IPS-20b (cell line): ENCODE measurements around the gene PAPPA2.
"Not testable (repeated sequence)": the region's sequence is repeated elsewhere in the genome, so short reads cannot be mapped to it uniquely, and the experiment has no call there.

Experiments used
- H3K27ac ChIP-seq: one replicate; pipeline ENCODE4 v1.5.1; 2013; ENCODE audit warnings: low read length
- H3K27me3 ChIP-seq: 2 replicates; pipeline ENCODE4 v1.6.1; 2013; ENCODE audit warnings: mild to moderate bottlenecking, low read length, inconsistent platforms; ENCODE audit not compliant: insufficient read depth
- H3K36me3 ChIP-seq: 2 replicates; pipeline ENCODE4 v1.6.1; 2013; ENCODE audit warnings: low read depth, mild to moderate bottlenecking, inconsistent platforms, low read length, moderate library complexity; ENCODE audit not compliant: insufficient read depth
- H3K4me1 ChIP-seq: 2 replicates; pipeline ENCODE4 v1.6.1; 2013; ENCODE audit warnings: mild to moderate bottlenecking, control low read depth, inconsistent platforms, low read length, moderate library complexity; ENCODE audit not compliant: insufficient read depth
- H3K4me3 ChIP-seq: 2 replicates; pipeline ENCODE4 v1.5.1; 2013; ENCODE audit warnings: mild to moderate bottlenecking, low read length, inconsistent platforms
- H3K9ac ChIP-seq: 2 replicates; pipeline ENCODE4 v1.6.1; 2013; ENCODE audit warnings: low read depth, mild to moderate bottlenecking, inconsistent platforms, low read length, moderate library complexity
- H3K9me3 ChIP-seq: 2 replicates; pipeline ENCODE4 v1.6.1; 2013; ENCODE audit warnings: mild to moderate bottlenecking, low read depth, low read length, inconsistent platforms; ENCODE audit not compliant: insufficient read depth

PAPPA2 gene

DNA sequence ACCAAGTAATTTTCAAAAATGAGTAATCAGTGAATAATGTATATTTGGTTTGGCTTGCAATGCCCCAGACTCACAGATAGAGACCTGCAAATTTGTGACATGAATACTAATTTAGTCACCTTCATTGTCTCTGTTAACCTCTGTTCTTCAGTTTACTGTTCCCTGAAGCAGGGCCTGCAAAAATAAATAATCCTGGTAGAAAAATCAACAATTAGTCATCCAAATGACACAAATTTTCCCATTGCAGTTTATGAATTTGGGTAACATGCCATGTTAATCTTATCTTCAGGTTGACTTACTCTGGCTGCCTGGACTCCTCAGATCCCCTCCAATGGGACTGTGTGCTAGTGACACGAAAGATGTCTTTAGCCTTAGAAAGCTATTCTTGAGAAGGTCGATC, 289.5 kb downstream of the PAPPA2 start:
- H3K27ac ChIP-seq, result no peak overlapping the region
- H3K36me3 ChIP-seq, result no peaks in the 10 kb centered on the region
- no peaks in the 10 kb centered on the region for H3K4me1 ChIP-seq
- H3K9ac ChIP-seq, result no peak overlapping the region
- H3K9me3 ChIP-seq, result no peaks in the 10 kb centered on the region
- H3K4me3 ChIP-seq, result no peak overlapping the region
- no peaks in the 10 kb centered on the region for H3K27me3 ChIP-seq

DNA sequence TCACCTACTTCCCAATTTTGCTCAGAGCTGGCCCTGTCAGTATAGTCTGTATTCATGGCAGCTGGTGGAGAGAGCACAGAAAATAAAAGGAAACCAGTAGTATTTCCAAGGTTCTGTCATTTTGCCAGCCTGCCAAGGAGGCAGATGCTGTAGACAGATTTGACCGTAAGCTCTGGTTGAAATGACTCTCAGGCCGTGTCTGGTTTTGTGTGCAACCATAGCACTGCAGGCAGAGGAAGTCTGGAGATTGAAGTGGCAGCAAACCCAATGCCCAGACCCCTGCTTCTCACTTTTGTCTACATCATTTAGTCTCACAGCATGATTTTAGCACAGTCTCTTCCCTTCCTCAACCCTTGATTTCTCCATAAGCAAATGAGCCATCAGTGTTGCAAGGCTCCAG, 291.7 kb downstream of the PAPPA2 start:
- no peaks in the 10 kb centered on the region for H3K9me3 ChIP-seq
- no peak overlapping the region for H3K4me3 ChIP-seq
- no peaks in the 10 kb centered on the region for H3K36me3 ChIP-seq
- H3K4me1 ChIP-seq, result no peaks in the 10 kb centered on the region
- no peak overlapping the region for H3K9ac ChIP-seq
- H3K27me3 ChIP-seq, result no peaks in the 10 kb centered on the region
- no peak overlapping the region for H3K27ac ChIP-seq

DNA sequence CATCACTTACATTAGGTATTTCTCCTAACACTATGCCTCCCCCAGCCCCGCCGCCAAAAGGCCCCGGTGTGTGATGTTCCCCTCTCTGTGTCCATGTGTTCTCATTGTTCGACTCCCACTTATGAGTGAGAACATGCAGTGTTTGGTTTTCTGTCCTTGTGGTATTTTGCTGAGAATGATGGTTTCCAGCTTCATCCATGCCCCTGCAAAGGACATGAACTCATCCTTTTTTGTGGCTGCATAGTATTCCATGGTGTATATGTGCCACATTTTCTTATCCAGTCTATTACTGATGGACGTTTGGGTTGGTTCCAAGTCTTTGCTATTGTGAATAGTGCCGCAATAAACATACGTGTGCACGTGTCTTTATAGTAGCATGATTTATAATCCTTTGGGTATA, 293.8 kb downstream of the PAPPA2 start:
- not testable (repeated sequence) for H3K9ac ChIP-seq, H3K36me3 ChIP-seq, H3K27ac ChIP-seq, H3K4me1 ChIP-seq, H3K9me3 ChIP-seq, H3K4me3 ChIP-seq, H3K27me3 ChIP-seq

DNA sequence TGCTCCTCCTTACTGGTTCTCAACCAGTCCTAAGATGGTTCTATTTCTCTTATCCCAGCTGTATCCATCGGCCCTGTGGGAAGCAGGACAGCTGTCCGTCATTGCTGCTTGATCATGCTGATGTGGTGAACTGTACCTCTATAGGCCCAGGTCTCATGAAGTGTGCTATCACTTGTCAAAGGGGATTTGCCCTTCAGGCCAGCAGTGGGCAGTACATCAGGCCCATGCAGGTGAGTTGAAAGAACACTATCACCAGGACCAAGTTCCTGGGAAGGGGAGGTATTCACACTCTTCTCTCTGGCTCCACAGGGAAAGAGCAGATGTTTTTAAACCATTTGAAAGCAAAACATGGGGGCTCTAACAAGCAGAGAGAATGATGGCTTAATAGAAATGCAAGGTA, 302.6 kb downstream of the PAPPA2 start:
- no peaks in the 10 kb centered on the region for H3K9me3 ChIP-seq
- H3K27ac ChIP-seq, result no peak overlapping the region
- H3K27me3 ChIP-seq, result no peaks in the 10 kb centered on the region
- no peak overlapping the region for H3K9ac ChIP-seq
- no peaks in the 10 kb centered on the region for H3K36me3 ChIP-seq
- no peak overlapping the region for H3K4me3 ChIP-seq
- no peaks in the 10 kb centered on the region for H3K4me1 ChIP-seq

DNA sequence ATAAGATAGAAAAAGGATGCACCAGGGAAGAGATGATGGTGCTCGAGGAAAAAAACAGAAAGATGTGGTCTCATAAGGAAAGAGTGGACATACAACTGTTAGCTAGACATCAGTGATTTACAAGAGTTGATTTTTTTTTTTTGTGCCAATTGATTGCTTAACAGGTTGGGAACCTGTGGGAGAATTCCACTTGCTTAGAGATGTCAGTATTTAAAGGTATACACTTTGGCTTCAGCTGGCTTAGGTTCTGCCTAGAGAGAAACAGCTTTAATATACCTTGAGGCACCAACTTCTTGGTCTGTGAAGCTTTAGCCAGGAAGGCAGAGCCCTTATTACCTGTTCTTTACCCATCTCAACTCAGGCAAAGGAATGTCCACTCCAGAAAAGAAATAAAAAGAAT, 303.8 kb downstream of the PAPPA2 start:
- Histone ChIP-seq H3K4me3 (no peak overlapping the region), H3K36me3 (no peaks in the 10 kb centered on the region), H3K9me3 (no peaks in the 10 kb centered on the region), H3K9ac (no peak overlapping the region), H3K4me1 (no peaks in the 10 kb centered on the region), H3K27me3 (no peaks in the 10 kb centered on the region), H3K27ac (no peak overlapping the region)

DNA sequence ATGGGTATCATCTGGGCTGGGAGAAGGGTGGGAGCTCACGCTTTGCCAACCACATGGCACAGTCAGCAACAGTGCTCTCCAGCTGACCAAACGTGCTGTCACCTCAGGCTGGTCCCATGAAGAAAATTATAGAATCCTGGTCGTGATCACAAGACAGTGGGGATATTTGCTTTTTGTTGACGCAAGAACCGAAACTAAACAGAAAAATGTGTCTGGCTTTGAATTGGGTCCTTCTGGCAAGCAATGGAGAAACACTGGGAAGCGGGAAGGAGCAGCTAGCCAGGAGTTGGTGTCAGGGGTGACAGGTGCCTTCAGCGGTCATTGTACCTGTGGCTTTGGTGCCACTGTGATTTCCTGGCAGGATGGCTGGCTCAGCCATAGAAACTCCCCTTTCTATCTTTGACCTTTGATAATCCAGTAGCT, 304.8 kb downstream of the PAPPA2 start:
- no peak overlapping the region for H3K9ac ChIP-seq
- no peaks in the 10 kb centered on the region for H3K9me3 ChIP-seq
- H3K27ac ChIP-seq, result no peak overlapping the region
- no peaks in the 10 kb centered on the region for H3K27me3 ChIP-seq
- no peaks in the 10 kb centered on the region for H3K36me3 ChIP-seq
- H3K4me3 ChIP-seq, result no peak overlapping the region
- H3K4me1 ChIP-seq, result no peaks in the 10 kb centered on the region

DNA sequence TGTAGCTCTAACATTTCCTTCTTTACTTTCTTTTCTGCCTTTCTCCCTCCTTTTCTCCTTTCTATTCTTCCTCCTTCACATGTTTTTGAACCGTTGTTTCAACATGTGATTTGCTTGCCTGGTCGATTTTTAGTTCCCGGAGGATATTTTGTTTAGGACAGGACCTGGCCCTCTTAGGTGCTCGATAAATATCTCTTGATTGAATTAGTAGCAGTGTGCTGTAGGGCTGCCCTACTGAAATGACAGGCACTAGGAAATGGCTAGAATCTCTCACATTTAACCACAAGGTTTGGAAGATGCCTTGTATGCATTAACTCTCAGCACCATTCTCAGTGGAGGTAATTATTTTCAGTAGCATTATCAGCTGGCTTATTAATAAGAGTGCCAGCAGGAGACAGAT, 305.6 kb downstream of the PAPPA2 start:
- H3K4me3 ChIP-seq, result no peak overlapping the region
- no peaks in the 10 kb centered on the region for H3K36me3 ChIP-seq
- H3K4me1 ChIP-seq, result no peaks in the 10 kb centered on the region
- no peak overlapping the region for H3K27ac ChIP-seq
- no peak overlapping the region for H3K9ac ChIP-seq
- H3K9me3 ChIP-seq, result no peaks in the 10 kb centered on the region
- no peaks in the 10 kb centered on the region for H3K27me3 ChIP-seq

DNA sequence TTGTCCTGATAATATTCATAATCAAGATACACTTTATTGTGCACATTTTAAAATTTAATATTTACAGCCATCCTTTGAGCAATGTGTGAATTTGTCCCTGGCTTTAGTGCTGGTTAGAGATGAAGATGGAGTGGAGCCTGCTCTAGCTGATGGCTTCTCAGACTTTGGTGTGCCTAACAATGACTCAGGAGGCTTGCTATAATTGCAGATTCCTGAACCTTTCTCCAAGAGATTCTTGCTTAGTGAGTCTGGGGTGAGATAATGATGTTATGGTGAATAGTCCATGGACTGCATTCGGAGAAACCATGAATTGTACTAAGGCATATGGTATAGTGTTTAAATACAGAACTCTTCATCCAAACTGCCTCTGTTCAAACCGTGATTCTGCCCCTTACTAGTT, 307.1 kb downstream of the PAPPA2 start:
- no peaks in the 10 kb centered on the region for H3K36me3 ChIP-seq
- no peak overlapping the region for H3K27ac ChIP-seq
- H3K4me1 ChIP-seq, result no peaks in the 10 kb centered on the region
- H3K9me3 ChIP-seq, result no peaks in the 10 kb centered on the region
- no peak overlapping the region for H3K4me3 ChIP-seq
- H3K27me3 ChIP-seq, result no peaks in the 10 kb centered on the region
- no peak overlapping the region for H3K9ac ChIP-seq

DNA sequence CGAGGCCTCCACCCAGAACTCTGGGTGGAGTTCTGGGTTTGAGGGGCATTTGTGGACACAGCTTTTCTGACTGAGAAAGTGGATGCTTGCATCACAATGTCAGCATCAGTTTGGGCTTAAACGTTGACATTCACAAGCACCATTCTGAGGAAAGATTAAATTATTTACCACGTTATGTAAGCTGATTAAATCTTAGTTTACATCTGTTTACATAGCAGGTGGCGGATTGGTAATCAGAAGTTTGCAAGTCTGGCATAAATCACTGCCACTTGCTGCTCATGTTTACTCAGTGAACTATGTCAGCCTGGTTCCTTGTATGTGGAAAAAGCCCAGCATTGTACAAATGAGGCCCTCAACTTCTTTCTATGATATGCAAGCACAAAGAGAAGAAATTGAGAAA, 310.1 kb downstream of the PAPPA2 start:
- Histone ChIP-seq H3K9me3 (no peaks in the 10 kb centered on the region), H3K9ac (no peak overlapping the region), H3K27ac (no peak overlapping the region), H3K36me3 (no peaks in the 10 kb centered on the region), H3K27me3 (no peaks in the 10 kb centered on the region), H3K4me3 (no peak overlapping the region), H3K4me1 (no peaks in the 10 kb centered on the region)

DNA sequence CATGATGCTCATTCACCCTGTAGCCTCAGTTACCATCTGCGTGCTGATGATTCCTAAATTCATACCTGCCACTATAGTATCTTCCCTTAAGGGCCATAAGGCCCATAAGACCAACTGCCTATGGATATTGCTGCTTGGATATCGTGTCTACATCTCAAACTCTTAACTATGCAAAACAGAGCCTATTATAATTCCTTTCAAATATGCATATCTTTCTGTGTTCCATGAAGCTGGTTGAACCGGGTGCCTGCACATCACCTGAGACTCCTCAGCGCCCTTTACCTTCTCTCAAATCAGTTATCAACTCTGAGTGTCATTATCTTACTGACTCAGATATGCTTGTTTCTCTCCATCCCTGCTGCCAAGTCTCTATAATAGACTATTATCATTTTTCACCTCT, 311.2 kb downstream of the PAPPA2 start:
- Histone ChIP-seq H3K36me3 (no peaks in the 10 kb centered on the region), H3K9ac (no peak overlapping the region)

DNA sequence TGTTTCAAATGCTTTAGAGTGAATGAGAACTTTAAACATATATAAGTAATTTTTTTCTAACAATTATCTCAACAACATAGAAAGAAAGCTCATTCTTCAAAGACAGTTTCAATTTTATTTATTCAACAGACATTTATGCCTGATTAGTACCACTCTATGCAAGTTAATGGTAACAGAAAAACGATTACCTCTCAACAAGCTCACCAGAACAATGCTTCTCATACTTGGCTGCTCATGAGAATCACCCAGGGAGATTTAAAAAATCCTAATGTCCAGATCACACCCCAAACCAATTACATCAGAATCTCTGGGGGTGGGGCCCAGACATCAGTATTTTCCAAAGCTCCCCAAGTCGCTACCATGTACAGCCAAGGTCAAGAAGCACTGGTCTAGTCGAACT, 312.4 kb downstream of the PAPPA2 start:
- Histone ChIP-seq H3K4me3 (no peak overlapping the region), H3K9me3 (no peaks in the 10 kb centered on the region), H3K27ac (no peak overlapping the region), H3K27me3 (no peaks in the 10 kb centered on the region), H3K9ac (no peak overlapping the region), H3K4me1 (no peaks in the 10 kb centered on the region), H3K36me3 (no peaks in the 10 kb centered on the region)

More for the DNA sequence above, 311.2 kb downstream of the PAPPA2 start:
- Histone ChIP-seq H3K9me3 (no peaks in the 10 kb centered on the region), H3K4me1 (no peaks in the 10 kb centered on the region), H3K27ac (no peak overlapping the region), H3K27me3 (no peaks in the 10 kb centered on the region), H3K4me3 (no peak overlapping the region)

DNA sequence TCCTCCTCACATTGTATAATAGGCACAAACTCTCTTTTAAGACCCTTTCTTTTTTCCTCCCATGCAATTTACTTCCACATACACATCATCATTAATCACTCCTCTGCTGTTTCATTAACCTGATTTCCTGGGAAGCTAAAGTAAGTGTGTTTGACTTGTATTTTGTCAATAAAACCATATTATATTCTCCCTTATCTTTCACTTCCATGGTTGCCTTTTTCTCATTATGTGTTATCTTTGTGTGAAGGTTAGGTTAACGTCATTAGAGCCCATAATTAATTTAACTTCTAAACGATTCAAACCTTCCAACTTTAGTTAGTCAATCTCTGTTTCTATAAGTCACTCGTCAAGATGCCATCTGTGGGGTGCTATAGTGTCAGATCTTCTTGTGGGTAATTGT, 313.0 kb downstream of the PAPPA2 start:
- no peaks in the 10 kb centered on the region for H3K36me3 ChIP-seq
- no peaks in the 10 kb centered on the region for H3K9me3 ChIP-seq
- no peak overlapping the region for H3K27ac ChIP-seq
- no peak overlapping the region for H3K4me3 ChIP-seq
- H3K4me1 ChIP-seq, result no peaks in the 10 kb centered on the region
- no peaks in the 10 kb centered on the region for H3K27me3 ChIP-seq
- H3K9ac ChIP-seq, result no peak overlapping the region

DNA sequence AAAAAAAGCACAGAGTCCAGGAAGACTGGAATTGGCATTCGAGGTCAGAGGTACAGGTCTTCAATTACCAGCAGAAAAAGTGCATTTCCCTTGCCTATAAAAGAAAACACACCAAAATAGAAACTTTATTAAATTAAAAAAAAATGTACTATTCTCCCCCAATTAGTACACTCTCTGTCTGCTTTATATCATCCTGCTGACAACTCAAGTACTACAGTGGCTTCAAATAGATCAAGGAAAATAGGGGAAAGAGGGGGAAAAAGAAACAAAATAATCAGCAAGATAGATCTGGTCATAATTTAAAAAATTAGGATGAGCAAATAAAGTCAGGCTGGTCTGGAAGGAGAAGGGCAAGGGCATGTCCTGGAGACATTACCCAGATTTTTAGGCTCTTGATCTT, 315.1 kb downstream of the PAPPA2 start:
- Histone ChIP-seq H3K27ac (no peak overlapping the region), H3K36me3 (no peaks in the 10 kb centered on the region), H3K4me1 (no peaks in the 10 kb centered on the region), H3K27me3 (no peaks in the 10 kb centered on the region), H3K9ac (no peak overlapping the region), H3K4me3 (no peak overlapping the region), H3K9me3 (no peaks in the 10 kb centered on the region)
